Cortex of kidney (tissue), 1 donor: ENCODE data around the gene ADAM10.

Source experiments
- DNase-seq: peaks from one replicate; lab custom pipeline; 2025; lab: John Stamatoyannopoulos, UW

Gene ADAM10

DNA sequence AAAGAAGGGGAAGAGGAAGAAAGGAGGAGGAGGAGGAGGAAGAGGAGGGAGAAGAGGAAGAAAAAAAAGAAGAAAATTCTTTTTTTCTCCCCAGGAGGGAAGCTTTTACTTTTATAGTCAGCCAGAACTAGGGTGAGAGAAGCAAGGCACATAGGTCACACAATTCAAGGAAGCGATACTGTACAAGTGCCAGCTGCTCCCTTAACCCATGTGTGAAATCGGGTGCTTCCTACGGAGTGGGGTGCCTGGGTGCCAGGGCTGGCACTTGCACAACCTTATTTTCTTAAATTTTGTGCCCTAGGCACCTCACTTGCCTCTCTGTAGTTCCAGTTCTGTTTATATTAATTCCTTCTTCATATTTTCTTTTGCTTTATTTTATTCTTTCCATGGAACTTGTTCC is 167.3 kb downstream of the ADAM10 start:
- DNase-seq, result no peak

DNA sequence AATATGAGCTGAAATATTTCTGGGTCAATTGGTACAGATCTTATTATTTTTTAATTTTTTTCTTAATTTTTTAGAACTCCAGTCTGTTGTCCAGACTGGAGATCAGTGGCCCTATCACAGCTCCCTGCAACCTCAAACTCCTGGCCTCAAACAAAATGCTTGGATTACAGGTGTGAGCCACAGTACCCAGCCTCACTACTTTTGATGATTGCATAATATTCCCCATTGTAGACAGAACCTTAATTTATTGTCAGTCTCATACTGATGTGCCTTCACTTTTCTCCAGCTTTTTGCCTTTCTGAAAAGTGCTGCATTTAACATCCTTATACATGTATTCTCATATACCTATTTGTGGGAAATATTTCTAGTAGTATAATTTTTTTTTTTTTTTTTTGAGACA is 172.8 kb downstream of the ADAM10 start:
- DNase-seq, result no peak

- no peak for DNase-seq
Measured at GRCh38 chr15:58575045-58575786, 174.3 kb downstream of the ADAM10 start.

GRCh38 chr15:58574631-58575030 is 174.9 kb downstream of the ADAM10 start:
- DNase-seq, result no peak

DNA sequence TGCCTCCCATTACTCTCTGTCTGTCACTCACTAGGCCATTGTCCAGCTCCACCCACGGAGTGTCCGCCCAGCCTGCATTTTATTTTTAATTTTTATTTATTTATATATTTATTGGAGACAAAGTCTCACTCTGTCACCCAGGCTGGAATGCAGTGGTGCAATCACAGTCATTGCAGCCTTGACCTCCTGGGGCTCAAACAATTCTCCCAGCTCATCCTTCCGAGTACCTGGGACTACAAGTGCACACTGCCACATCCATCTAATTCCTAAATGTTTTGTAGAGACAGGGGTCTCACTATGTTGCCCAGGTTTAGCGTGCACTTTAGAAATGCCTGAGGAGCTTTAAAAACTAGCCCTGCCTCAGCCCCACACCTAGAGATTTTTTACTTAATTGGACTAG is 176.2 kb downstream of the ADAM10 start:
- no peak for DNase-seq

- no peak for DNase-seq
Measured at GRCh38 chr15:58572521-58572920, 177.0 kb downstream of the ADAM10 start.

DNA sequence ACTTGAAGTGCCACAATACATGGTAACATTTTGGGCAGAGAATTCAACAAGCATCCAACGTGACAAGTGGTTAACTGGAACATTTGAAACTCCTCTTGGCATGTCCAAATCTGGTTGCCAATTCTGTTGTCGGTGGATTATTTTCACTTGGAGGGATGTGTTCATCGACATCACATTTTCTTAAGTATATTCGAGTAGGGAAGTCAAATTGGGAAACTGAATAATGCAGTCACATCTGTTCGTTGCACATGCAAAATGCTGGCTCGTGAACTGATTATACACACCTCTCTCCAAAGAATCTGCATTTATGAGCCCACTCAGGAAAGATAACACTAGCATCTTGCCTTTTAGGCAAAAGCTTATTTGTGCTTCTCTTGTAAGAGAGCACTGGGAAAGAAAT is 178.0 kb downstream of the ADAM10 start:
- DNase-seq, result no peak

DNA sequence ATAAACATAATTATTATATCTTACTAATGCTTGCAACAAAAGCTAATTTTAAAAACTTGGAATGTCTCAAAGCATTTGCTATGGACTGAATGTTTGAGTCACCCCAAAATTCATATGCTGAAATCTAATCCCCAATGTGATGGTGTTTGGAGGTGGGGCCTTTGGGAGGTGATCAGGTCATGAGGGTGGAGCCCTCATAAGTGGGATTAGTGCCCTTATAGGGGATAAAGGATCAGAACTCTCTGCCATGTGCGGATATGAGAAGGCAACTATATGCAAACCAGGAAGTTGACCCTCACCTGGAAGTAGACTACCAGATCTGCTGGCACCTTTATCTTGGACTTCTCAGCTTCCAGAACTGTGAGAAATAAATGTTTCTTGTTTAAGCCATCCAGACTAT is 180.1 kb downstream of the ADAM10 start:
- DNase-seq, result no peak

DNA sequence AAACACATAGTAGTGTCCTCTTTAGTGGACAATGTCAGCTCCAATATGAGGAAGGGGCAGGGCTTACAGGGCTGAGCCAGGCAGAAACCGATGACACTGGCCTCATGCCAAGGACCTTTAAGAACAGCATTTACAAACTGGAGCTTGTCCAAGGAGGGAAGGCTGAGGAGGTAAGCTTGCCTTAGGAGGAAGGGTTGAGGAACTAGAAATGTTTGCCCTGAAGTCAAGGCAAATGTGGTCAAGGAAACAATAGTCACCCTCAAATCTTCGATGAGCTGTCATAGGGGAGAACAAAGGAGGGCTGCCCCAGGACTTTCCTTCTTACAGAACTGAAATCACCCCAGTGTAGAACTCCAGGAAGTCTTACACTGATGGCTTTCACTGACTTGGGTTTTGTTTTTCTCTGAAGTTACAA is 181.3 kb downstream of the ADAM10 start:
- no peak for DNase-seq

DNA sequence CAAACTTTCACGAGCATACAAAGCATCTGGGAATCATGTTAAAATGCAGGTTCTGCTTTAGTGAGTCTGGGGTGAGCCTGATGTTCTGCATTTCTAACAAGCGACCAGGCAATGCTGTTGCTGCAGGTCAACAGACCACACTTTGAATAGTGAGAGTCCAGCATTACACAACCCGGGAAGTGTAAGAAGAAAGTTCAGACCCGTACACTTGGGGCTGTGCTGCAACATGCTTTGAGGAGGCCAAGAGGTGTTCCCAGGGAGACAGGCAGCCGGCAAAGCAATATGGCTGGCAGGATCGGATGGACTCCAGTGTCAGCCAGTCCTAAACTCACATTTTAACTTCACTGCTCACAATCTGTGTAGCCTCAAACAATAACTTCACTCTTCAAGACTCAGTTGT is 183.5 kb downstream of the ADAM10 start:
- no peak for DNase-seq

DNA sequence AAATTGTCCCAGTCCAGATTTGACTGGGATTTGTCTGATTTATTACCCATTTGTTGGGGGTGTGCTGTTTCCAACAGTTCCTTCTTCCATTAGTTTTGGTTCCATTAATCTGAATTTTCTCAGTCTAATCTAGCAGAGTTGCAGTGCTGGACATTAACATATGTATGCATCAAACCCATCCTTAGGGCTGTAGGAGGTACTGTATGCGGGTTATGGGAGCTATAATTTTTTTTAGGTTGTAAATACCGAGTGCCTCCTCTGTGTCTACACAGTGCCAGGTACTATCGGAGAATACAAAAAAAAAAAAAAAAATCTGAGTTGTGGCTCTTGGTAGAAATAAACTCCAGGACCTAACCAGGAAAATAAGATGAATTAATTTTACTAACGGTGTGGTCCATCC is 183.9 kb downstream of the ADAM10 start:
- DNase-seq, result no peak

DNA sequence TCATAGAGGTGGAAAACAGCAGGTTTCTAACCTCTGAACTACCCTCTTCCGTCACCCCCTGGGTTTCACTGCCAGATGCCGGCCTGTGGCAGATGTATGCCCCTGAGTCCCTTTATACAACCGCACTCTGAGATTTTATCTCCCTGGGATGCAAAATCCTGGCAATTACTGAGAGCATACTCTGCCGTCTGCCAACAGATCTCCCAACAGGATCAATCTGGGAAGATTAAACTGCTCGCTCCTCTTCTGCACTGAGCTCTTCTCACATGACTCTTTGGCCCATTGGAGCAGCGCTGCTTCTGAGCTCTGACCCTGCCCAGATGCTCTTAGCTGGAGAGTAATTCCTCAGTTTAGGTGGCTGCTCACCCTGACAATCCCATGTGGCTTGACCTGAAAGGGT is 184.5 kb downstream of the ADAM10 start:
- no peak for DNase-seq

- DNase-seq, result no peak
Measured at GRCh38 chr15:58562135-58562534, 187.4 kb downstream of the ADAM10 start.

DNA sequence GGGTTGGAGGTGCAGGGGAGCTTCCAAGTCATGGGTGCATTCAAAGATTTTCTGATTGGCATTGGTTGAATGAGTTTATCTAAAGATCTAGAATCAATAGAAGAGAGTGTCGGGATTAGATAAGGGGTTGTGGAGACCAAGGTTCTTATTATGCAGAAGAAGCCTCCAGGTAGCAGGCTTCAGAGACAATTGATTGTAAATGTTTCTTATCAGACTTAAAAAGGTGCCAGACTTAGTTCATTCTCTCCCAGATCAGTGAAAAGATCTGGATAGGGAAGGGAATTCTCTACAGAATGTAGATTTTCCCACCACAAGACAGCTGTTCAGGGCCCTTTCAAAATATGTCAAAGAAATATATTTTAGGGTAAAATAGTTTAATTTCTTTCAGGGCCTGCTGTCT is 188.2 kb downstream of the ADAM10 start:
- no peak for DNase-seq

DNA sequence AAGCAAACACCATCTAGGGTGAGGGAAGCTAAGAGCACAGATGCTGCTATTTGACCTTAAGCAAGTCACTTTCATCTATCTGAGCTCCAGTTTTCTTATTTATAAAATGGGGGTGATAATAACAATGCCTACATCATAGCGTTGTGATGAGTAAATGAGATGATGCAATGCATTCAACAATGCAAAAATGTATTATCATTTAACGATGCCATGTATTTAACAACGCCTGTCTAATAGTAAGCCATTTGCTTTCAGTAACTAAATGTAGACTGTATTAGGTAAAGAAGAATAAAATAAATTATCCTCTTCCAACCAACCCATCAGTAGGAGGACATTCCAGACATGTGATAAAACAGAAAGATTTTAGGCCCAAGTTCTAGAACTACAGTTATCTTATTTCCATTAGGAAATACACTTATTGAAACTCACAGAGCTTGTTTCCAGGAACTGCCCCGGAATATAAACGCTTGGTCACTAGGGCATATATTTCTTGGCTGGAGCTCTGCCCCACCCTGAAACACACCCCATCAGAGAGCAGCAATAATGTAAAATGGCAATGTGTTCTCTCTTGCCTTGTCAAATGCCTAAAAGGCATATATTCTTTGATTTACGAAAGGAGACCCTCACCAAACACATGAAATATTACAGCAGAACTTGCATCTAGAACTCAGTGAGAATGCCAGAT is 189.5 kb downstream of the ADAM10 start:
- DNase-seq, result no peak

GRCh38 chr15:58558777-58559176 is 190.7 kb downstream of the ADAM10 start:
- no peak for DNase-seq

GRCh38 chr15:58556541-58556940 is 193.0 kb downstream of the ADAM10 start:
- DNase-seq, result no peak

DNA sequence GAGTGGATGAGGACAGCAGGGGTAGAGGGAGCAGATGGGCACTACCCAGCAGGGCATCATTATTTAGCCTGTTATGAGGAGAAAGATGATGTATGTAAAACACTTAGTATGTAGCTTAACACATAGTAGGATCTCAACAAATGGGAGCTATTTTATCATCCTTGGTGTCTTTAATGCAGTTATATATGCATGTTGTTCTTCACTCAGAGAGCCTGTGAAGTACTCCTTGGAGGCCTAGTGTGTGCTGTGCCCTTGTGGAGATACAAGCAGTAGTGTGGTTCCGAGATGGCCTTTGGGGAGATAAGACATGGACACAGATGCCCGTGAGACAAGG is 193.5 kb downstream of the ADAM10 start:
- DNase-seq, result no peak

- DNase-seq, result no peak
Measured at GRCh38 chr15:58555162-58556027, 194.1 kb downstream of the ADAM10 start.

GRCh38 chr15:58554758-58555157 is 194.7 kb downstream of the ADAM10 start:
- no peak for DNase-seq

DNA sequence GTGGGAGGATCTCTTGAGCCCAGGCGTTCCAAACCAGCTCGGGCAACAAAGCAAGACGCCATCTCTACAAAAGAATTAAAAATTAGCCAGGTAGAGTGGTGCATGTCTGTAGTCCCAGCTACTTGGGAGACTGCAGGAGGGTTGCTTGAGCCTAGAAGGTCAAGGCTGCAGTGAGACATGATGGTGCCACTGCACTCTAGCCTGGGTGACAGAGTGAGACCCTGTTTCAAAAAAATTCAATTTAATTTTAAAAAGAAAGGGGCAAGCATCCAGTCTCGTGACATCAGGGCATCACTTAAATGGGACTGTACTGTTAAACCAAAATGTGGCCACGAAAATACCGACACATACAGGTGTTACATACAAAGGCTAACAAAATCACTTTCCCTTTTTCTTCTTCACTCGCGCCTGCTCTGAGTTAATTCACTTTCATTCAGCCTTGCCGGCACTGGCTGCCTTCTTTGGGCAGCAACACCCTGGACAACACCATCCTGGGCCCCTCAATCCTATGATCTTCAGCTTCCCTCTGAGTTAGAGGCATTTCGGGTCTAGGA is 196.1 kb downstream of the ADAM10 start:
- DNase-seq, result no peak

DNA sequence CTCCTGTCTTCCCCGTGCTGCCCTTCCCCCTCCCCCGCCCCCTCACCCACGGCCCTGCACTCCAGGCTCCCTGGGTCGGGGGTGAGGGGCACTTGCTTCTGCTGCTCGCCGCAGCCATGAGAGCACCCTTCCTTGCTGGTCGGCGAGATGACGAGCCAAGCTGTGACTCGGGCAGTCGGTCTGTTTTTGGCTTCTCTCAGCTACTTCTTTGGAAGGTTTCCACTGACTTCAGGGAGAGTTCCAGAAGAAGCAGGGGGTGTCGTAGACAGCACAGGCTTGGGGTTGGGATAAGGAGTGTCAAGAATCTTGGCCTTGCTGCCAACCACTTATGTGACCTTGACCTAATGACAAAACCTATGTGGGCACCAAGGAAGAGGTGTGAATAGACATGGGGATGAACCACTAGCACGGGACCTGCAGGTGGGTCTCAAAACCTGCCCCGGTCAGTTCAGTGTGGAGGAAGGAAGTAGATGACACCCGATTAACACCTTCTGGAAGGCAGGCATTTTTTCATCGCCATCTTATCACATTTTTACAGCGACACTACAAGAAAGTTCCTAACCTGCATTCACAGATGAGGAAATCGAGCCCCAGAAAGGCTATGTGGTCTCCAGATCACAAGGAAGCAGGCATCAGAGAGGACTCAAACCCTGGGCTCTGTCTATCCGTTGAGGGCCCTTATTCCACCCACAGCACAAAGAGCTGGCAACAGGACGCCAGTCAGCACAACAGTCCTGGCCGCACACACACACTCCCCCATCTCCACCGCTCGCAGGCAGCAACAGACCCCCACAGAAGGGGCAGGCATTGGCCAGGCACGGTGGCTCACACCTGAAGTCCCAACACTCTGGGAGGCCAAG is 196.8 kb downstream of the ADAM10 start:
- DNase-seq, result no peak
